PC-9 (cell line): ENCODE results near the gene PPCDC. TPM values are rescaled to one million over a fixed set of nuclear protein-coding genes. Genes with fewer than 3 reads are reported as not detected.

Source experiments
- BruUV-seq: library from RNA; stranded (reverse); fragments of 400-500 nt; replicated peaks from 2 replicates; lab custom pipeline; 2021; lab: Mats Ljungman, UMichigan
- CTCF ChIA-PET: fragments of 300-600 bp; sonication (Branson Sonifier 250); formaldehyde crosslinking; loops from one replicate; lab custom pipeline; 2022; ENCODE audit warnings: antibody characterized with exemption; lab: Charles Lee
- POLR2A ChIA-PET: fragments of 300-600 bp; sonication (Branson Sonifier 250); formaldehyde crosslinking; loops from one replicate; lab custom pipeline; 2022; ENCODE audit warnings: antibody characterized with exemption; ENCODE audit not compliant: unreplicated experiment; lab: Charles Lee
- DNase-seq, 2 experiments: peaks; one replicate each; pipeline versions ENCODE4 v3.0.0 to v3.0.0-alpha.2; 2015 to 2022; ENCODE audit warnings: mixed read lengths in 1 of 2
- H2AFZ ChIP-seq: fragments of 200-600 bp; sonication (generic); 2 replicates; pipeline ENCODE4 v1.8.1; 2017; ENCODE audit warnings: antibody characterized with exemption
- H3F3A ChIP-seq: fragments of 200-600 bp; sonication (generic); 2 replicates; pipeline ENCODE4 v1.8.1; 2017; ENCODE audit warnings: antibody characterized with exemption, mild to moderate bottlenecking, low read depth; ENCODE audit not compliant: insufficient read depth
- H3K27ac ChIP-seq: fragments of 200-600 bp; sonication (generic); 2 replicates; pipeline ENCODE4 v1.6.1; 2016; ENCODE audit warnings: mixed run types
- H3K27me3 ChIP-seq: fragments of 200-600 bp; sonication (generic); 2 replicates; pipeline ENCODE4 v1.6.1; 2016; ENCODE audit warnings: low read depth, mixed run types; ENCODE audit not compliant: insufficient read depth
- H3K36me3 ChIP-seq: fragments of 200-600 bp; sonication (generic); 2 replicates; pipeline ENCODE4 v1.6.1; 2016; ENCODE audit warnings: low read depth, mixed run types
- H3K4me1 ChIP-seq: fragments of 200-600 bp; sonication (generic); replicated peaks from 2 replicates; pipeline ENCODE4 v1.6.1; 2016; ENCODE audit warnings: mixed run types; ENCODE audit not compliant: insufficient read depth
- H3K4me2 ChIP-seq: fragments of 200-600 bp; sonication (generic); 2 replicates; pipeline ENCODE4 v1.6.1; 2017; ENCODE audit warnings: mixed run types
- H3K4me3 ChIP-seq: fragments of 200-600 bp; sonication (generic); 2 replicates; pipeline ENCODE4 v1.6.1; 2016; ENCODE audit warnings: mixed run types
- H3K79me2 ChIP-seq: fragments of 200-600 bp; sonication (generic); 2 replicates; pipeline ENCODE4 v1.6.1; 2017; ENCODE audit warnings: low read depth, mixed run types
- H3K9me2 ChIP-seq: fragments of 200-600 bp; sonication (generic); 2 replicates; pipeline ENCODE4 v1.8.1; 2017; ENCODE audit warnings: mild to moderate bottlenecking; ENCODE audit not compliant: insufficient read depth
- H3K9me3 ChIP-seq: fragments of 200-600 bp; sonication (generic); 2 replicates; pipeline ENCODE4 v1.8.1; 2016; ENCODE audit warnings: low read depth; ENCODE audit not compliant: insufficient read depth
- H4K20me1 ChIP-seq: fragments of 200-600 bp; sonication (generic); 2 replicates; pipeline ENCODE4 v1.8.1; 2017; ENCODE audit not compliant: insufficient read depth
- EZH2 ChIP-seq: fragments of 200-600 bp; sonication (generic); IDR thresholded peaks from 2 replicates; pipeline ENCODE4 v1.8.0; 2017; ENCODE audit warnings: antibody characterized with exemption, low read depth
- intact Hi-C: fragments of 100-400 bp; cut with micrococcal nuclease; formaldehyde crosslinking; loops from one replicate; pipeline ENCODE4 v1.10.0; 2022; ENCODE audit not compliant: unreplicated experiment
- total RNA-seq: library from RNA; stranded (reverse); gene quantifications from 2 replicates; pipeline ENCODE4 v1.2.3, GENCODE V29; 2021
- TF ChIP-seq, protein P1 (sequence below): fragments of 200-600 bp; sonication (generic); conservative IDR thresholded peaks from 2 replicates; pipeline ENCODE4 v1.6.1; 2017; ENCODE audit warnings: mixed run types, antibody characterized with exemption, mild to moderate bottlenecking, moderate library complexity

PPCDC gene
- total RNA-seq, 1 experiment from 2014 or later: 24.4 TPM

- peaks cover 10% of the 10 kb centered on the region for H3K79me2 ChIP-seq
- POLR2A ChIA-PET: no interaction called here
Measured at GRCh38 chr15:74997543-74997942, 25.8 kb upstream of the PPCDC start.

DNA sequence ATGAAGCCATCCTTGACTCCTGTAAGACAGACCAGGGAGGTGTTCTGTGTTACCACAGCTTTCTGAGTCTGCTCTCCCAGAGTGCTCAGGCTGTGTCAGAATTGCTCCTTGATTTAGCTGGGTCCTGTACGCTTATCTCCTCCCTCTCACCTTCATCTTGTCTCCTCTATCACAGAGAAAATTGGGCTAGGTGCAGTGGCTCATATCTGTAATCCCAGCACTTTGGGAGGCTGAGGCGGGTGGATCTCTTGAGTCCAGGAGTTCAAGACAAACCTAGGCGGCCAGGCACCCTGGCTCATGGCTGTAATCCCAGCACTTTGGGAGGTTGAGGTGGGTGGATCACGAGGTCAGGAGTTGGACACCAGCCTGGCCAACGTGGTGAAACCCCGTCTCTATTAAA lies 22.1 kb upstream of the PPCDC start:
- ChIA-PET CTCF (interaction anchor here (0.6 kb wide), 1 partner anchor 468 kb away, joined by 6 read pairs; no protein-coding TSS in a partner anchor), POLR2A (no interaction called here)
- intact Hi-C loops: no loop called here
- H2AFZ ChIP-seq: no peak overlapping the region
- H3K4me2 ChIP-seq: no peak overlapping the region
- H3K27me3 ChIP-seq: no peaks in the 10 kb centered on the region
- BruUV-seq: no TSS peak
- H3K9me3 ChIP-seq: no peaks in the 10 kb centered on the region
- no peak for TF ChIP-seq EZH2
- TF ChIP-seq, protein P1, sequence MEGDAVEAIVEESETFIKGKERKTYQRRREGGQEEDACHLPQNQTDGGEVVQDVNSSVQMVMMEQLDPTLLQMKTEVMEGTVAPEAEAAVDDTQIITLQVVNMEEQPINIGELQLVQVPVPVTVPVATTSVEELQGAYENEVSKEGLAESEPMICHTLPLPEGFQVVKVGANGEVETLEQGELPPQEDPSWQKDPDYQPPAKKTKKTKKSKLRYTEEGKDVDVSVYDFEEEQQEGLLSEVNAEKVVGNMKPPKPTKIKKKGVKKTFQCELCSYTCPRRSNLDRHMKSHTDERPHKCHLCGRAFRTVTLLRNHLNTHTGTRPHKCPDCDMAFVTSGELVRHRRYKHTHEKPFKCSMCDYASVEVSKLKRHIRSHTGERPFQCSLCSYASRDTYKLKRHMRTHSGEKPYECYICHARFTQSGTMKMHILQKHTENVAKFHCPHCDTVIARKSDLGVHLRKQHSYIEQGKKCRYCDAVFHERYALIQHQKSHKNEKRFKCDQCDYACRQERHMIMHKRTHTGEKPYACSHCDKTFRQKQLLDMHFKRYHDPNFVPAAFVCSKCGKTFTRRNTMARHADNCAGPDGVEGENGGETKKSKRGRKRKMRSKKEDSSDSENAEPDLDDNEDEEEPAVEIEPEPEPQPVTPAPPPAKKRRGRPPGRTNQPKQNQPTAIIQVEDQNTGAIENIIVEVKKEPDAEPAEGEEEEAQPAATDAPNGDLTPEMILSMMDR: no peak
- no peaks in the 10 kb centered on the region for H3F3A ChIP-seq
- peaks cover 3% of the 10 kb centered on the region; the same call in 1 of the 2 replicates for H3K4me1 ChIP-seq
- H3K79me2 ChIP-seq: peaks cover 2% of the 10 kb centered on the region; the same call in 1 of the 2 replicates
- DNase-seq: no peak
- H4K20me1 ChIP-seq: no peaks in the 10 kb centered on the region
- H3K4me3 ChIP-seq: no peak overlapping the region
- no peak overlapping the region for H3K27ac ChIP-seq
- H3K9me2 ChIP-seq: no peaks in the 10 kb centered on the region
- no peaks in the 10 kb centered on the region for H3K36me3 ChIP-seq

More at GRCh38 chr15:74997543-74997942, 25.8 kb upstream of the PPCDC start:
- H3F3A ChIP-seq: no peaks in the 10 kb centered on the region
- no peak overlapping the region for H3K4me2 ChIP-seq
- no peaks in the 10 kb centered on the region for H3K36me3 ChIP-seq
- H3K9me2 ChIP-seq: no peaks in the 10 kb centered on the region
- H3K4me1 ChIP-seq: peaks cover 8% of the 10 kb centered on the region
- BruUV-seq: no TSS peak
- H3K9me3 ChIP-seq: no peaks in the 10 kb centered on the region
- no peak for TF ChIP-seq EZH2
- TF ChIP-seq, protein P1: no peak
- CTCF ChIA-PET: no interaction called here
- H3K4me3 ChIP-seq: no peak overlapping the region
- intact Hi-C loops: no loop called here
- peaks cover 4% of the 10 kb centered on the region; the same call in 1 of the 2 replicates for H3K27me3 ChIP-seq
- no peak overlapping the region for H2AFZ ChIP-seq
- H3K27ac ChIP-seq: no peak overlapping the region
- no peaks in the 10 kb centered on the region for H4K20me1 ChIP-seq
- no peak for DNase-seq

DNA sequence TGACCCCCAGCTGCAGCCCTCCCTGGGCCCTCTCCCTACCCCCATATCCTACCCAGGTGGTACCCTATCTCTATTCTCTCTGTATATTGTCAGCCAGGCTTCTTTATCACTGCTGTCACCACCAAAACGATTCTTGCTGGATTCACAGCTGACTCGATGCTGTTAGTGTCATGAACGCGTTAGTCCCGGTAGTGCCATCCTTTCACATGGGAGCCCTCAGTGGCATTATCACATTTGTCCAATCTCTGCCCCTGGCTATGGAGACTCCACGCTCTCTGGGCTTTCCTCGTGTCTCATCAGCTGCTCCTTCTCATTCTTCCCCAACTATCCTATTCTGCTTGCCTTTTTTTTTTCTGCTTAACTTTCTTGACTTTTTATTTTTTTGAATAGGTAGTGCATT lies 21.0 kb upstream of the PPCDC start:
- Histone ChIP-seq H3K4me2 (no peak overlapping the region), H3K27ac (no peak overlapping the region), H3K27me3 (no peaks in the 10 kb centered on the region), H3K4me3 (no peak overlapping the region), H3K9me2 (no peaks in the 10 kb centered on the region), H3K4me1 (no peaks in the 10 kb centered on the region), H2AFZ (no peak overlapping the region), H4K20me1 (no peaks in the 10 kb centered on the region), H3K36me3 (no peaks in the 10 kb centered on the region), H3K79me2 (no peaks in the 10 kb centered on the region), H3F3A (no peaks in the 10 kb centered on the region), H3K9me3 (no peaks in the 10 kb centered on the region)
- no peak for DNase-seq
- POLR2A ChIA-PET: interaction anchor here (0.6 kb wide), 1 partner anchor 975 kb away, joined by 11 read pairs; no protein-coding TSS in a partner anchor
- no TSS peak for BruUV-seq
- intact Hi-C loops: no loop called here
- TF ChIP-seq EZH2: no peak
- TF ChIP-seq, protein P1: no peak
- CTCF ChIA-PET: no interaction called here
